HepG2 (cell line): Measurements from ENCODE around the gene RTBDN. TPM values are rescaled to one million over a fixed set of nuclear protein-coding genes. Genes with fewer than 3 reads are reported as not detected.

ENCODE experiments used
- ARHGAP35 ChIP-seq: sonication (generic); formaldehyde crosslinking; IDR thresholded peaks from 2 replicates; pipeline ENCODE4 v1.9.0; 2022; ENCODE audit warnings: mild to moderate bottlenecking, inconsistent platforms, moderate library complexity, missing genetic modification reagents, borderline replicate concordance
- CBFB ChIP-seq: sonication (generic); formaldehyde crosslinking; IDR thresholded peaks from 2 replicates; pipeline ENCODE4 v1.4.0; 2020; ENCODE audit warnings: missing genetic modification reagents
- CERS6 ChIP-seq: sonication (generic); formaldehyde crosslinking; IDR thresholded peaks from 2 replicates; pipeline ENCODE4 v1.5.0; 2020; ENCODE audit warnings: missing genetic modification reagents
- CSRNP2 ChIP-seq: sonication (generic); formaldehyde crosslinking; conservative IDR thresholded peaks from 2 replicates; pipeline ENCODE4 v1.8.0; 2022; ENCODE audit warnings: low read depth, missing genetic modification reagents
- HNF4G ChIP-seq, 2 experiments: sonication (generic) in 1 of 2; formaldehyde crosslinking in 1 of 2; IDR thresholded peaks; 2 replicates each; pipeline versions ENCODE4 v1.4.0 to v1.6.1; 2011 to 2020; ENCODE audit warnings: borderline replicate concordance in 2 of 2, low read depth in 2 of 2, mild to moderate bottlenecking in 2 of 2, low read length in 1 of 2, missing genetic modification reagents in 1 of 2, moderate library complexity in 1 of 2
- KLF12 ChIP-seq: sonication (generic); formaldehyde crosslinking; IDR thresholded peaks from 2 replicates; pipeline ENCODE4 v1.4.0; 2020; ENCODE audit warnings: missing genetic modification reagents, borderline replicate concordance
- MAFG ChIP-seq: sonication (generic); formaldehyde crosslinking; IDR thresholded peaks from 2 replicates; pipeline ENCODE4 v1.5.1; 2020; ENCODE audit warnings: mild to moderate bottlenecking, missing genetic modification reagents
- MXD3 ChIP-seq: IDR thresholded peaks from 2 replicates; pipeline ENCODE4 v1.6.1; 2016; ENCODE audit warnings: mild to moderate bottlenecking, missing biosample characterization, missing genetic modification reagents
- NFATC3 ChIP-seq: sonication (generic); formaldehyde crosslinking; IDR thresholded peaks from 2 replicates; pipeline ENCODE4 v1.5.1; 2020; ENCODE audit warnings: mild to moderate bottlenecking, missing genetic modification reagents
- NFYC ChIP-seq: IDR thresholded peaks from 2 replicates; pipeline ENCODE4 v1.6.1; 2016; ENCODE audit warnings: missing genetic modification reagents, missing compliant biosample characterization
- POLR2G ChIP-seq: fragments of 200-400 bp; formaldehyde crosslinking; IDR thresholded peaks from 2 replicates; pipeline ENCODE4 v1.6.1; 2018; ENCODE audit warnings: mild to moderate bottlenecking, low read depth, low read length, moderate library complexity
- RAD51 ChIP-seq: fragments of 450-650 bp; IDR thresholded peaks from 2 replicates; pipeline ENCODE4 v1.6.1; 2016; ENCODE audit warnings: borderline replicate concordance
- SAFB2 ChIP-seq: sonication (generic); formaldehyde crosslinking; IDR thresholded peaks from 2 replicates; pipeline ENCODE4 v1.5.1; 2020; ENCODE audit warnings: missing genetic modification reagents, low read depth, mild to moderate bottlenecking, borderline replicate concordance
- SNAI1 ChIP-seq: sonication (generic); formaldehyde crosslinking; IDR thresholded peaks from 2 replicates; pipeline ENCODE4 v1.5.0; 2020; ENCODE audit warnings: mild to moderate bottlenecking, missing genetic modification reagents, borderline replicate concordance
- TP53 ChIP-seq: sonication (generic); formaldehyde crosslinking; conservative IDR thresholded peaks from 2 replicates; pipeline ENCODE4 v1.4.0; 2020; ENCODE audit warnings: missing genetic modification reagents
- ZNF230 ChIP-seq: sonication (generic); formaldehyde crosslinking; IDR thresholded peaks from 2 replicates; pipeline ENCODE4 v1.4.0; 2020; ENCODE audit warnings: mild to moderate bottlenecking, missing genetic modification reagents
- ZNF30 ChIP-seq: sonication (generic); formaldehyde crosslinking; IDR thresholded peaks from 2 replicates; pipeline ENCODE4 v1.5.0; 2020; ENCODE audit warnings: mild to moderate bottlenecking, missing genetic modification reagents
- ZNF552 ChIP-seq: sonication (generic); formaldehyde crosslinking; IDR thresholded peaks from 2 replicates; pipeline ENCODE4 v1.9.0; 2022; ENCODE audit warnings: missing genetic modification reagents, mild to moderate bottlenecking, borderline replicate concordance
- ZNF609 ChIP-seq: sonication (generic); formaldehyde crosslinking; IDR thresholded peaks from 2 replicates; pipeline ENCODE4 v1.4.0; 2020; ENCODE audit warnings: mild to moderate bottlenecking, missing genetic modification reagents, borderline replicate concordance
- ZNF747 ChIP-seq: sonication (generic); formaldehyde crosslinking; IDR thresholded peaks from 2 replicates; pipeline ENCODE4 v1.8.1; 2023; ENCODE audit warnings: missing genetic modification reagents, mild to moderate bottlenecking, borderline replicate concordance
- polyA plus RNA-seq, 8 experiments: library from polyadenylated mRNA; depleted of rRNA in 3 of 8; stranded (reverse) in 7 of 8; unstranded in 1 of 8; fragments of >200 nt; fragmentation: Illumina TruSeq in 4 of 8; extraction: Trizol in 4 of 8; gene quantifications; 2 replicates each; pipeline versions ENCODE4 v1.2.1 to v1.2.3, GENCODE V29; 2011 to 2016; ENCODE audit warnings: low read depth in 4 of 8, missing spikeins in 1 of 8, mixed read lengths in 1 of 8; ENCODE audit not compliant: insufficient read depth in 1 of 8
- total RNA-seq, 5 experiments: library from RNA; depleted of rRNA; stranded (reverse); fragments of >200 nt; fragmentation: Illumina TruSeq; extraction: Trizol; gene quantifications; 2 replicates each; pipeline ENCODE4 v1.2.3, GENCODE V29; 2016; ENCODE audit warnings: low read depth in 1 of 5

RTBDN gene
- total and polyA plus RNA-seq, 2 of the 13 experiments (the other 11 are each of a cell fraction or from before 2014, with no cell fraction given) = 0.27 to 0.48 TPM

- TF ChIP-seq ARHGAP35 = peak; percentile 79; the same call in 1 of the 2 replicates
- TF ChIP-seq NFATC3 = no peak
- peak; percentile 59; the same call in 1 of the 2 replicates for TF ChIP-seq CBFB (CRISPR knock-in tag)
- peak; percentile 88 for TF ChIP-seq MXD3
- peak; percentile 64 for TF ChIP-seq SAFB2 (CRISPR knock-in tag)
- TF ChIP-seq ZNF747 (CRISPR knock-in tag) = peak; percentile 47; the same call in 1 of the 2 replicates
- peak; percentile 86 for TF ChIP-seq SNAI1 (CRISPR knock-in tag)
- TF ChIP-seq ZNF30 (CRISPR knock-in tag) = no peak
- no peak for TF ChIP-seq CSRNP2 (CRISPR knock-in tag)
- peak; percentile 81; the same call in 1 of the 2 replicates for TF ChIP-seq CERS6 (CRISPR knock-in tag)
- peak; percentile 86 for TF ChIP-seq NFYC (CRISPR knock-in tag)
- peak; percentile 80 for TF ChIP-seq POLR2G
- TF ChIP-seq HNF4G (IDR thresholded peaks at IDR 0.05; ENCODE audit: borderline replicate concordance, low read depth, low read length) = no peak
- no peak for TF ChIP-seq HNF4G (CRISPR knock-in tag; IDR thresholded peaks at IDR 0.05; ENCODE audit: borderline replicate concordance, low read depth)
- TF ChIP-seq MAFG (CRISPR knock-in tag) = no peak
- 0 out of 2 replicates have a peak, but pooled peaks have one; percentile 72 for TF ChIP-seq TP53 (CRISPR knock-in tag)
- peak; percentile 89; the same call in 1 of the 2 replicates for TF ChIP-seq ZNF230
- peak; percentile 85 for TF ChIP-seq ZNF552 (CRISPR knock-in tag)
- peak; percentile 92 for TF ChIP-seq KLF12 (CRISPR knock-in tag)
- peak; percentile 48; the same call in 1 of the 2 replicates for TF ChIP-seq ZNF609 (CRISPR knock-in tag)
- TF ChIP-seq RAD51 = no peak
Measured at GRCh38 chr19:12806242-12807081, 27.9 kb downstream of the RTBDN start, which contains the start of gene RNASEH2A (continued).
